ENCODE results near the gene B4GALNT2. TPM values are rescaled to one million over a fixed set of nuclear protein-coding genes. Genes with fewer than 3 reads are reported as not detected.

Gene B4GALNT2
- total RNA-seq, 1 donor from 2014 or later: 0.07 TPM

DNA sequence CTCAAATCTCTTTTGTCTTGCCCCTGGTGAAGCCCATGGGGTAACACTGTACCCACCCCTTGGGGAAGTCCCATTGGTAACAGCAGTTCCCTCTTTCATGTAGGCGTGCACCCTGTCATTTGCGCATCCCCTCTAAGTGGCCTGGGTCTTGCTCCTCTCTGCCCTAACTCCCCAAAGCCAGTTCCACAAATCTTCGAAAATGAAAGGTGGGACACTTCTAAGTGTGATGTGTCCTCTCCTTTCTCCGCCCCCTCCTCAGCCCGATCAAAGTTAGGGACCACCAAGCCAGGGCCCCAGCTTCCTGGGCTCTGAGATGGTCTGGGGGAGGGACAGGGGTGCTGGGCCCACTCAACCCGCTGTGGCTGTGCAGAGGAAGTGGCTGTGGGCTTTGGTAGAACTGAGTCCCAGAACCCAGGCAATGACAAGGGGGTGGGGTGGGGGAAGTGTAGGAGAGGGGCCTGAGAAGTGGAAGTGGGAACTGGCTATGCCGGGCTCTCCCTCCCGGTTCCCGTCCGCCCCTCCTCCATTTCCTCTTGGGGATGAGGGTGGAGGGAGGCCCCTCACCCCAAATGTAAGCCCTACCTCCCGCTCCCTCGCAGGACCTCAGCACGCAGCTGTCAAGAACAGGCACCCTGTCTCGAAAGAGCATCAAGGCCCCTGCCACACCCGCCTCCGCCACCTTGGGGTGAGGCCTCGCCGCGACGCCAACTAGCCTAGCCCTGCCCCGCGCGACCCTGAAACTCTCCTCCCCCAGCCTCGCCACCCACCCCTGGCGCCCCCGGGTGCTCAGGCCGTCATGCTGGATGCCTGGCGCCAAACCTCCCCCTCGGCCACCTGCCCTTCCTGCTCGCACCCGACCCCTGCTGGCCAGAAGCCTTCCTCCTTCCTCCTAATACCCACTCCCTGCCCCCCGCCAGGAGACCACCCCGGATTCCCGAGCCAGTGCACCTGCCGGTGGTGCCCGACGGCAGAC lies 86.7 kb downstream of the B4GALNT2 start:
- Mint-ChIP-seq H3K27me3 (peaks cover 52% of the 10 kb centered on the region), H3K36me3 (ENCODE audit: insufficient read depth) (no peaks in the 10 kb centered on the region), H3K4me3 (ENCODE audit: low read depth) (no peak overlapping the region), H3K9me3 (ENCODE audit: low read depth) (no peaks in the 10 kb centered on the region), H3K27ac (peak overlapping the region; percentile 2), H3K4me1 (ENCODE audit: low read depth) (peaks cover 3% of the 10 kb centered on the region)
- no peak for DNase-seq (ENCODE audit: low spot score, unreplicated experiment)
- TF ChIP-seq, protein P1, sequence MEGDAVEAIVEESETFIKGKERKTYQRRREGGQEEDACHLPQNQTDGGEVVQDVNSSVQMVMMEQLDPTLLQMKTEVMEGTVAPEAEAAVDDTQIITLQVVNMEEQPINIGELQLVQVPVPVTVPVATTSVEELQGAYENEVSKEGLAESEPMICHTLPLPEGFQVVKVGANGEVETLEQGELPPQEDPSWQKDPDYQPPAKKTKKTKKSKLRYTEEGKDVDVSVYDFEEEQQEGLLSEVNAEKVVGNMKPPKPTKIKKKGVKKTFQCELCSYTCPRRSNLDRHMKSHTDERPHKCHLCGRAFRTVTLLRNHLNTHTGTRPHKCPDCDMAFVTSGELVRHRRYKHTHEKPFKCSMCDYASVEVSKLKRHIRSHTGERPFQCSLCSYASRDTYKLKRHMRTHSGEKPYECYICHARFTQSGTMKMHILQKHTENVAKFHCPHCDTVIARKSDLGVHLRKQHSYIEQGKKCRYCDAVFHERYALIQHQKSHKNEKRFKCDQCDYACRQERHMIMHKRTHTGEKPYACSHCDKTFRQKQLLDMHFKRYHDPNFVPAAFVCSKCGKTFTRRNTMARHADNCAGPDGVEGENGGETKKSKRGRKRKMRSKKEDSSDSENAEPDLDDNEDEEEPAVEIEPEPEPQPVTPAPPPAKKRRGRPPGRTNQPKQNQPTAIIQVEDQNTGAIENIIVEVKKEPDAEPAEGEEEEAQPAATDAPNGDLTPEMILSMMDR (IDR thresholded peaks at IDR 0.05; ENCODE audit: unreplicated experiment): peak; percentile 7

DNA sequence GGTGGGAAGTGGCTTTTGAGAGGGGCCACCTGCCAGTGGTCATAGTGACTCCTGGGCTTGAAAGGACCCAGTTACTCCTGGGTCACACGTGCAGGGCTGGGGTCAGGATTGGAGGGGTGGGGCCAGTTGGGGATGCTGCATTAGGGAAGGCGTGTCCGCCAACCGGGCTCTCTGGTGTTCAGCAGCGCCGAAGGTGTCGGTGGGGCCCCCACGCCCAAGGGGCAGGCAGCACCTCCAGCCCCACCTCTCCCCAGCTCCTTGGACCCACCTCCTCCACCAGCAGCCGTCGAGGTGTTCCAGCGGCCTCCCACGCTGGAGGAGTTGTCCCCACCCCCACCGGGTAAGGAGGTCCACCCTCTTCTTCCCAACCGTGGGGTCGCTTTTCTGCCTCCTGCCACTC lies 87.4 kb downstream of the B4GALNT2 start:
- H3K4me1 Mint-ChIP-seq (ENCODE audit: low read depth): peaks cover 5% of the 10 kb centered on the region
- no peaks in the 10 kb centered on the region for H3K9me3 Mint-ChIP-seq (ENCODE audit: low read depth)
- H3K36me3 Mint-ChIP-seq (ENCODE audit: insufficient read depth): no peaks in the 10 kb centered on the region
- H3K4me3 Mint-ChIP-seq (ENCODE audit: low read depth): no peak overlapping the region
- no peak for DNase-seq (ENCODE audit: low spot score, unreplicated experiment)
- TF ChIP-seq, protein P1 (IDR thresholded peaks at IDR 0.05; ENCODE audit: unreplicated experiment): no peak
- H3K27ac Mint-ChIP-seq: no peak overlapping the region
- H3K27me3 Mint-ChIP-seq: peaks cover 56% of the 10 kb centered on the region

DNA sequence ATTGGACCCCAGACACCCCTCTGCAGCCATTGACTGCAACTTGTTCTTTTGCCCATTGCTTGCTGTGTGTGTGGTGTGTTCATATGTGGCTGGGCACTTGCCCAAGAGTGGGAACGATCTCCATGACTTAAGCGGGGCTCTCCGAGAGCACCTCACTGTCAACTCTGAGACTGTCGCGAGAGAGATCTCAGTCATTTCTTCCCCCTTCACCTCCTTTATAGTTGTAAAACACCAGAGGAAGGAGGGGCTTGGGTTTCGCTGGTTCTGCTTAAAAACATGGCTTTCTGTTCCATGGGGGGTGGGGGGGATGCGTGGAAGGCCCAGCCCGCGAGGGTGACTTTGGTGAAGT lies 90.6 kb downstream of the B4GALNT2 start:
- no peak for DNase-seq (ENCODE audit: low spot score, unreplicated experiment)
- H3K27me3 Mint-ChIP-seq: peaks cover 72% of the 10 kb centered on the region
- no peaks in the 10 kb centered on the region for H3K9me3 Mint-ChIP-seq (ENCODE audit: low read depth)
- H3K36me3 Mint-ChIP-seq (ENCODE audit: insufficient read depth): no peaks in the 10 kb centered on the region
- H3K4me3 Mint-ChIP-seq (ENCODE audit: low read depth): no peak overlapping the region
- TF ChIP-seq, protein P1 (IDR thresholded peaks at IDR 0.05; ENCODE audit: unreplicated experiment): no peak
- peaks cover 5% of the 10 kb centered on the region for H3K4me1 Mint-ChIP-seq (ENCODE audit: low read depth)
- H3K27ac Mint-ChIP-seq: no peak overlapping the region

DNA sequence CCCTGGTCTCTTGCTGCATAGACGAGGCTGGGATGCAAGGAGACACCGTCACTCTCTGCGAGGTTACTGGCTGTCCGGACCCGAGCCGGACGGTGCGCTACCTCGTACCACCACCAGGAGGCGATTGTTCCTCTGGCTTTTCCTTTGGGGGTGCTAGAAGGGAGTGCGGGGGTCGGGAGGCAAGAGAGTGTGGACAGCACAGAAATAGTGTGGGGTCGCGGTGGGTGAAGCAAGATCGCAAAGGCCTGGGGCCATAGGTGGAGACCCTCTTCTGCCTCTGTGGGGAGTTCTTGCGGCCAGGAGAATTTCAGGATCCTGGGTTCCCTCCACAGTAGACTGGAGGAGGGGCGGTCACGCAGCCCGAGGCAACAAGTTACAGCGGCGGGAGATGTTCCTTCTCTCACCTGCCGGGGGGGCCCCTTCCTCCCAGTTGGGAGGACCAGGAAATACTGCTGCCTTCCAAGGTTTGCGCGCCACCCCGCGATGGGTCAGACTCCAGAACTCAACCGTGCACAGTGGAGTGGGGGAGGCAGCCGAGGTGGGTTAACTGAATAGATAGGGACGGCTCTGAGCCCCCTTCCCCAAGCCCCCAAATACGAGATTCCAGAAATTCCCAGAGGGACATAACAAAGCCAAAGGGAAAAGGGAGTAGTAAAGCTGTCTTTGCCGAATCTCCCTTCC lies 91.1 kb downstream of the B4GALNT2 start:
- Mint-ChIP-seq H3K9me3 (ENCODE audit: low read depth) (no peaks in the 10 kb centered on the region), H3K4me1 (ENCODE audit: low read depth) (peaks cover 5% of the 10 kb centered on the region), H3K36me3 (ENCODE audit: insufficient read depth) (no peaks in the 10 kb centered on the region), H3K4me3 (ENCODE audit: low read depth) (peak overlapping the region; percentile 46), H3K27ac (peak overlapping the region; percentile 70), H3K27me3 (peaks cover 71% of the 10 kb centered on the region)
- TF ChIP-seq, protein P1 (IDR thresholded peaks at IDR 0.05; ENCODE audit: unreplicated experiment): peak; percentile 77
- DNase-seq (ENCODE audit: low spot score, unreplicated experiment): peak; percentile 69

DNA sequence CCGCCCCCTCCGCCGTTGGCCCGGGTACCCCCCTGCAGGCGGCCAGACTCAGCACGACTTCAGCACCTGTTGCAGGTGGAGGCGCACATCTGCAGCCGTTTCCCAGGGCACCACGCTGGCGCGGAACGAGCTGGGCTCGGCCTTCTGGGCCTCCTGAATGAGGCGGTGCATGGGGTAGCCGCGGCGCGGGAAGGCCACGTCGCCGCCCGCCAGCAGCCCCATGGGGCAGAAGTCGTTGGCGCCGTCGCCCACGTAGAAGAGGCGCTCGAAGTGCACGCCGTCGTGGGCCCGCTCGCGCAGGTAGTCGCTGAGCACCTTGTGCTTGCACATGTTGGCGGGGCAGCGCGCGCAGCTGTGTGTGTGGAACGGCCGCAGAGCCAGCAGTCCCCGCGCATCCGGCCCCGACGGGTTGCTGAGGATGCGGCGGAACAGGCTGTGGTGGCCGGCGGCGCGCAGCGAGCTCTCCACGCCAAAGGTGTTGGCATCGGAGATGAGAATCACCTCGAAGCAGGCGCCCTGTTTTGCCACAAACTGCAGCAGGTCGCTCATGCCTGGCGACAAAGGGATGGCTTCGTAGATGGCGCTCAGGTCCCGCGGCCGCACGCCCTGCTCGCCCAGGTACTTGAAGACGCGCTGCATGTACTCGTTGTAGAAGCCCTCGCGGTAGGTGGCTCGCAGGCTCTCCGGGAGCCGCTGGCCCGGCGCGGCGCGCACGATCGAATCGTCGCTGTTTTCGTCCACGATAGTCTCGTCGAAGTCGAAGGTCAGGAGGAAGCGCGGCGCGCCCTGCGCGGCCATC lies 91.8 kb downstream of the B4GALNT2 start:
- Mint-ChIP-seq H3K27me3 (peaks cover 74% of the 10 kb centered on the region), H3K27ac (peak overlapping the region; percentile 86), H3K4me1 (ENCODE audit: low read depth) (peaks cover 5% of the 10 kb centered on the region), H3K4me3 (ENCODE audit: low read depth) (no peak overlapping the region), H3K36me3 (ENCODE audit: insufficient read depth) (no peaks in the 10 kb centered on the region), H3K9me3 (ENCODE audit: low read depth) (no peaks in the 10 kb centered on the region)
- DNase-seq (ENCODE audit: low spot score, unreplicated experiment): peak; percentile 40
- TF ChIP-seq, protein P1 (IDR thresholded peaks at IDR 0.05; ENCODE audit: unreplicated experiment): no peak

Data from progenitor cell of endocrine pancreas (in vitro differentiated cells).